Tibial nerve (tissue), 4 donors: ENCODE results near the gene CDC42EP2.

ENCODE experiments used
- CTCF ChIP-seq, 5 experiments: fragments of 200-600 bp in 3 of 5; fragments of 450-650 bp in 2 of 5; sonication (generic) in 3 of 5; IDR thresholded peaks; one replicate each; pipeline ENCODE4 v1.5.1; 2016 to 2019; ENCODE audit warnings: antibody characterized with exemption in 5 of 5, mild to moderate bottlenecking in 3 of 5, moderate library complexity in 2 of 5
- EP300 ChIP-seq, 2 donors: sonication (generic); formaldehyde crosslinking; IDR thresholded peaks; one replicate each; pipeline ENCODE4 v1.6.1; 2017; ENCODE audit warnings: antibody characterized with exemption in 2 of 2, mild to moderate bottlenecking in 1 of 2

- TF ChIP-seq CTCF (IDR thresholded peaks at IDR 0.05) = no peak
- TF ChIP-seq EP300 (IDR thresholded peaks at IDR 0.05) = no peak
Observed at GRCh38 chr11:65300621-65301275, 13.9 kb upstream of the CDC42EP2 start.
